ENCODE results near the gene TOX3.

DNA sequence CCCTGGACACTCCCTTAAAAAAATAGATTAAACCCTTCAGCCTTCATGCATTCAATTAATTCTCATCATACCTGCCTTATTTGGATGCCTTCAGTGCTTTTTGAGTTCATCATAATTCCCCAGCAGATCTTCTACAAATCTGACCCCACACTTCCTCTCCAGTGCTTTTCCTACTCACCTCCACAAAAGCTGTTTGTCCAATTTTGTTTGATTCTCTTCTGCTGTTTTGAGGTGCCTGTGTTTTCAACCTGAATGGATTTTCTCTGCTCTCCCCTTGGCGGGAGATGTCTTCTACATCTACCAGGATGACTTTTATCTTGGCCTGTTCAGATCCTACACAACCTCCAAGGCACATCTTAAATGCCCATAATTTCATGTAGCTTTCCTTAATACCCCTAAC lies 112.7 kb downstream of the TOX3 start:
- TF ChIP-seq, protein P1, sequence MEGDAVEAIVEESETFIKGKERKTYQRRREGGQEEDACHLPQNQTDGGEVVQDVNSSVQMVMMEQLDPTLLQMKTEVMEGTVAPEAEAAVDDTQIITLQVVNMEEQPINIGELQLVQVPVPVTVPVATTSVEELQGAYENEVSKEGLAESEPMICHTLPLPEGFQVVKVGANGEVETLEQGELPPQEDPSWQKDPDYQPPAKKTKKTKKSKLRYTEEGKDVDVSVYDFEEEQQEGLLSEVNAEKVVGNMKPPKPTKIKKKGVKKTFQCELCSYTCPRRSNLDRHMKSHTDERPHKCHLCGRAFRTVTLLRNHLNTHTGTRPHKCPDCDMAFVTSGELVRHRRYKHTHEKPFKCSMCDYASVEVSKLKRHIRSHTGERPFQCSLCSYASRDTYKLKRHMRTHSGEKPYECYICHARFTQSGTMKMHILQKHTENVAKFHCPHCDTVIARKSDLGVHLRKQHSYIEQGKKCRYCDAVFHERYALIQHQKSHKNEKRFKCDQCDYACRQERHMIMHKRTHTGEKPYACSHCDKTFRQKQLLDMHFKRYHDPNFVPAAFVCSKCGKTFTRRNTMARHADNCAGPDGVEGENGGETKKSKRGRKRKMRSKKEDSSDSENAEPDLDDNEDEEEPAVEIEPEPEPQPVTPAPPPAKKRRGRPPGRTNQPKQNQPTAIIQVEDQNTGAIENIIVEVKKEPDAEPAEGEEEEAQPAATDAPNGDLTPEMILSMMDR (IDR thresholded peaks at IDR 0.05; ENCODE audit: low read length) = no peak
- TF ChIP-seq EZH2 (IDR thresholded peaks at IDR 0.05; ENCODE audit: borderline replicate concordance, low read length) = no peak

Measured in OCI-LY1 (cell line).